HG03039 (cell line): Measurements from ENCODE around the gene TMBIM4.
"Not testable (repeated sequence)": the region's sequence is repeated elsewhere in the genome, so short reads cannot be mapped to it uniquely, and the experiment has no call there.

Source experiments
- ATAC-seq: cut with Tn5 transposase; IDR thresholded peaks from one replicate; pipeline ENCODE4 v1.9.1; 2021; ENCODE audit warnings: mild to moderate bottlenecking, moderate library complexity; ENCODE audit not compliant: unreplicated experiment

TMBIM4 gene

GRCh38 chr12:66169221-66170170, at the start of gene TMBIM4:
TMBIM4 (minus strand) TSS chr12:66169996; CDS start chr12:66169951, 45 bp downstream.
- peak; percentile 85 for ATAC-seq

- no peak for ATAC-seq
Observed at GRCh38 chr12:66217342-66217917, 47.6 kb upstream of the TMBIM4 start.

- ATAC-seq: not testable (repeated sequence)
Observed at GRCh38 chr12:66213011-66213410, 43.2 kb upstream of the TMBIM4 start.

GRCh38 chr12:66211573-66211972, 41.8 kb upstream of the TMBIM4 start:
- not testable (repeated sequence) for ATAC-seq

GRCh38 chr12:66210840-66211239, 41.0 kb upstream of the TMBIM4 start:
- ATAC-seq: no peak

GRCh38 chr12:66206141-66206540, 36.3 kb upstream of the TMBIM4 start:
- ATAC-seq: no peak

- ATAC-seq: no peak
Observed at GRCh38 chr12:66203820-66204219, 34.0 kb upstream of the TMBIM4 start.

GRCh38 chr12:66199831-66200509, 30.2 kb upstream of the TMBIM4 start:
- ATAC-seq: no peak

- no peak for ATAC-seq
Observed at GRCh38 chr12:66199141-66199540, 29.3 kb upstream of the TMBIM4 start.

GRCh38 chr12:66197495-66197921, 27.7 kb upstream of the TMBIM4 start:
- ATAC-seq: no peak

- ATAC-seq: peak; percentile 86
Observed at GRCh38 chr12:66196806-66197205, 27.0 kb upstream of the TMBIM4 start.

- no peak for ATAC-seq
Observed at GRCh38 chr12:66195242-66195641, 25.4 kb upstream of the TMBIM4 start.

GRCh38 chr12:66194122-66194521, 24.3 kb upstream of the TMBIM4 start:
- no peak for ATAC-seq

- ATAC-seq: no peak
Observed at GRCh38 chr12:66191547-66192126, 21.8 kb upstream of the TMBIM4 start.

GRCh38 chr12:66190519-66191370, 20.9 kb upstream of the TMBIM4 start:
- ATAC-seq: no peak

- ATAC-seq: no peak
Observed at GRCh38 chr12:66189889-66190288, 20.1 kb upstream of the TMBIM4 start.

GRCh38 chr12:66189486-66189843, 19.7 kb upstream of the TMBIM4 start:
- ATAC-seq: no peak

- ATAC-seq: peak; percentile 65
Observed at GRCh38 chr12:66188584-66189485, 19.0 kb upstream of the TMBIM4 start, which contains the start of gene IRAK3. IRAK3 (plus strand) TSS chr12:66189214; CDS start chr12:66189300, 86 bp downstream.

GRCh38 chr12:66187821-66188220, 18.0 kb upstream of the TMBIM4 start:
- ATAC-seq: no peak
